Measurements from ENCODE around the gene CALB2. TPM values are rescaled to one million over a fixed set of nuclear protein-coding genes. Genes with fewer than 3 reads are reported as not detected.

CALB2 gene
- total RNA-seq, 1 experiment from 2014 or later = 1.6 TPM

GRCh38 chr16:71413341-71413740, 54.8 kb downstream of the CALB2 start:
- Mint-ChIP-seq H3K36me3 (no peaks in the 10 kb centered on the region), H3K4me1 (peaks cover 8% of the 10 kb centered on the region), H3K9me3 (no peaks in the 10 kb centered on the region), H3K27ac (no peak overlapping the region), H3K27me3 (ENCODE audit: low read depth) (peaks cover 7% of the 10 kb centered on the region), H3K4me3 (no peak overlapping the region)
- no peak for TF ChIP-seq ZNF396 (CRISPR knock-in tag; IDR thresholded peaks at IDR 0.05; ENCODE audit: borderline replicate concordance)
- TF ChIP-seq RORB (CRISPR knock-in tag; IDR thresholded peaks at IDR 0.05) = no peak
- TF ChIP-seq NR1H2 (CRISPR knock-in tag; IDR thresholded peaks at IDR 0.05) = no peak
- TF ChIP-seq, protein P1, sequence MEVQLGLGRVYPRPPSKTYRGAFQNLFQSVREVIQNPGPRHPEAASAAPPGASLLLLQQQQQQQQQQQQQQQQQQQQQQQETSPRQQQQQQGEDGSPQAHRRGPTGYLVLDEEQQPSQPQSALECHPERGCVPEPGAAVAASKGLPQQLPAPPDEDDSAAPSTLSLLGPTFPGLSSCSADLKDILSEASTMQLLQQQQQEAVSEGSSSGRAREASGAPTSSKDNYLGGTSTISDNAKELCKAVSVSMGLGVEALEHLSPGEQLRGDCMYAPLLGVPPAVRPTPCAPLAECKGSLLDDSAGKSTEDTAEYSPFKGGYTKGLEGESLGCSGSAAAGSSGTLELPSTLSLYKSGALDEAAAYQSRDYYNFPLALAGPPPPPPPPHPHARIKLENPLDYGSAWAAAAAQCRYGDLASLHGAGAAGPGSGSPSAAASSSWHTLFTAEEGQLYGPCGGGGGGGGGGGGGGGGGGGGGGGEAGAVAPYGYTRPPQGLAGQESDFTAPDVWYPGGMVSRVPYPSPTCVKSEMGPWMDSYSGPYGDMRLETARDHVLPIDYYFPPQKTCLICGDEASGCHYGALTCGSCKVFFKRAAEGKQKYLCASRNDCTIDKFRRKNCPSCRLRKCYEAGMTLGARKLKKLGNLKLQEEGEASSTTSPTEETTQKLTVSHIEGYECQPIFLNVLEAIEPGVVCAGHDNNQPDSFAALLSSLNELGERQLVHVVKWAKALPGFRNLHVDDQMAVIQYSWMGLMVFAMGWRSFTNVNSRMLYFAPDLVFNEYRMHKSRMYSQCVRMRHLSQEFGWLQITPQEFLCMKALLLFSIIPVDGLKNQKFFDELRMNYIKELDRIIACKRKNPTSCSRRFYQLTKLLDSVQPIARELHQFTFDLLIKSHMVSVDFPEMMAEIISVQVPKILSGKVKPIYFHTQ (CRISPR knock-in tag; IDR thresholded peaks at IDR 0.05) = no peak
- no peak for TF ChIP-seq GTF2I (CRISPR knock-in tag; conservative IDR thresholded peaks at IDR 0.05)
- no peak for TF ChIP-seq MYBL2 (CRISPR knock-in tag; IDR thresholded peaks at IDR 0.05)
- TF ChIP-seq GABPB1 (CRISPR knock-in tag; IDR thresholded peaks at IDR 0.05) = no peak
- no peak for TF ChIP-seq SOX15 (CRISPR knock-in tag; IDR thresholded peaks at IDR 0.05)
- TF ChIP-seq, protein P2, sequence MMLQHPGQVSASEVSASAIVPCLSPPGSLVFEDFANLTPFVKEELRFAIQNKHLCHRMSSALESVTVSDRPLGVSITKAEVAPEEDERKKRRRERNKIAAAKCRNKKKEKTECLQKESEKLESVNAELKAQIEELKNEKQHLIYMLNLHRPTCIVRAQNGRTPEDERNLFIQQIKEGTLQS (CRISPR knock-in tag; conservative IDR thresholded peaks at IDR 0.05) = no peak
- TF ChIP-seq JUN (CRISPR knock-in tag; IDR thresholded peaks at IDR 0.05) = no peak
- TF ChIP-seq, protein P3, sequence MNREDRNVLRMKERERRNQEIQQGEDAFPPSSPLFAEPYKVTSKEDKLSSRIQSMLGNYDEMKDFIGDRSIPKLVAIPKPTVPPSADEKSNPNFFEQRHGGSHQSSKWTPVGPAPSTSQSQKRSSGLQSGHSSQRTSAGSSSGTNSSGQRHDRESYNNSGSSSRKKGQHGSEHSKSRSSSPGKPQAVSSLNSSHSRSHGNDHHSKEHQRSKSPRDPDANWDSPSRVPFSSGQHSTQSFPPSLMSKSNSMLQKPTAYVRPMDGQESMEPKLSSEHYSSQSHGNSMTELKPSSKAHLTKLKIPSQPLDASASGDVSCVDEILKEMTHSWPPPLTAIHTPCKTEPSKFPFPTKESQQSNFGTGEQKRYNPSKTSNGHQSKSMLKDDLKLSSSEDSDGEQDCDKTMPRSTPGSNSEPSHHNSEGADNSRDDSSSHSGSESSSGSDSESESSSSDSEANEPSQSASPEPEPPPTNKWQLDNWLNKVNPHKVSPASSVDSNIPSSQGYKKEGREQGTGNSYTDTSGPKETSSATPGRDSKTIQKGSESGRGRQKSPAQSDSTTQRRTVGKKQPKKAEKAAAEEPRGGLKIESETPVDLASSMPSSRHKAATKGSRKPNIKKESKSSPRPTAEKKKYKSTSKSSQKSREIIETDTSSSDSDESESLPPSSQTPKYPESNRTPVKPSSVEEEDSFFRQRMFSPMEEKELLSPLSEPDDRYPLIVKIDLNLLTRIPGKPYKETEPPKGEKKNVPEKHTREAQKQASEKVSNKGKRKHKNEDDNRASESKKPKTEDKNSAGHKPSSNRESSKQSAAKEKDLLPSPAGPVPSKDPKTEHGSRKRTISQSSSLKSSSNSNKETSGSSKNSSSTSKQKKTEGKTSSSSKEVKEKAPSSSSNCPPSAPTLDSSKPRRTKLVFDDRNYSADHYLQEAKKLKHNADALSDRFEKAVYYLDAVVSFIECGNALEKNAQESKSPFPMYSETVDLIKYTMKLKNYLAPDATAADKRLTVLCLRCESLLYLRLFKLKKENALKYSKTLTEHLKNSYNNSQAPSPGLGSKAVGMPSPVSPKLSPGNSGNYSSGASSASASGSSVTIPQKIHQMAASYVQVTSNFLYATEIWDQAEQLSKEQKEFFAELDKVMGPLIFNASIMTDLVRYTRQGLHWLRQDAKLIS (CRISPR knock-in tag; IDR thresholded peaks at IDR 0.05; ENCODE audit: borderline replicate concordance) = no peak
- no peak for TF ChIP-seq NR3C1 (CRISPR knock-in tag; conservative IDR thresholded peaks at IDR 0.05; ENCODE audit: low read depth)
- no peak for TF ChIP-seq ELF4 (CRISPR knock-in tag; IDR thresholded peaks at IDR 0.05; ENCODE audit: low read depth)
- TF ChIP-seq ETV6 (CRISPR knock-in tag; IDR thresholded peaks at IDR 0.05) = no peak
- no peak for TF ChIP-seq PRRX2 (CRISPR knock-in tag; IDR thresholded peaks at IDR 0.05)
- no peak for TF ChIP-seq ZNF317 (CRISPR knock-in tag; IDR thresholded peaks at IDR 0.05; ENCODE audit: borderline replicate concordance, low read depth)
- no peak for DNase-seq (ENCODE audit: low spot score)
- ATAC-seq = no peak
- ChIA-PET CTCF (interaction anchor here (0.6 to 3.9 kb wide), 48 partner anchors 11 to 698 kb away, joined by 3 to 76 read pairs (median 5); partner anchors contain the start of genes CALB2, CHST4, CMTR2 and ZNF19), POLR2A (interaction anchor here (1.1 kb wide), 1 partner anchor 9 kb away, joined by 3 read pairs; no protein-coding TSS in a partner anchor)

- no peaks in the 10 kb centered on the region for H3K36me3 Mint-ChIP-seq
- no peaks in the 10 kb centered on the region for H3K9me3 Mint-ChIP-seq
- DNase-seq (ENCODE audit: low spot score) (no peak), ATAC-seq (no peak)
- H3K27me3 Mint-ChIP-seq (ENCODE audit: low read depth) = peaks cover 10% of the 10 kb centered on the region
- no peak overlapping the region for H3K4me3 Mint-ChIP-seq
- no peak overlapping the region for H3K27ac Mint-ChIP-seq
- TF ChIP-seq ETV6 (CRISPR knock-in tag; IDR thresholded peaks at IDR 0.05) = no peak
- TF ChIP-seq, protein P4, sequence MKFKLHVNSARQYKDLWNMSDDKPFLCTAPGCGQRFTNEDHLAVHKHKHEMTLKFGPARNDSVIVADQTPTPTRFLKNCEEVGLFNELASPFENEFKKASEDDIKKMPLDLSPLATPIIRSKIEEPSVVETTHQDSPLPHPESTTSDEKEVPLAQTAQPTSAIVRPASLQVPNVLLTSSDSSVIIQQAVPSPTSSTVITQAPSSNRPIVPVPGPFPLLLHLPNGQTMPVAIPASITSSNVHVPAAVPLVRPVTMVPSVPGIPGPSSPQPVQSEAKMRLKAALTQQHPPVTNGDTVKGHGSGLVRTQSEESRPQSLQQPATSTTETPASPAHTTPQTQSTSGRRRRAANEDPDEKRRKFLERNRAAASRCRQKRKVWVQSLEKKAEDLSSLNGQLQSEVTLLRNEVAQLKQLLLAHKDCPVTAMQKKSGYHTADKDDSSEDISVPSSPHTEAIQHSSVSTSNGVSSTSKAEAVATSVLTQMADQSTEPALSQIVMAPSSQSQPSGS (CRISPR knock-in tag; IDR thresholded peaks at IDR 0.05; ENCODE audit: borderline replicate concordance, low read depth) = no peak
- peak; percentile 67 for TF ChIP-seq GABPB1 (CRISPR knock-in tag; IDR thresholded peaks at IDR 0.05)
- peaks cover 8% of the 10 kb centered on the region for H3K4me1 Mint-ChIP-seq
- ChIA-PET CTCF (interaction anchor here (3.9 kb wide), 1 partner anchor 11 kb away, joined by 76 read pairs; no protein-coding TSS in a partner anchor), POLR2A (no interaction called here)
These were observed 55.5 kb downstream of the CALB2 start for GRCh38 chr16:71414038-71414437.

All from WTC11 (cell line).